Measurements from ENCODE around the gene RHEX. TPM values are rescaled to one million over a fixed set of nuclear protein-coding genes. Genes with fewer than 3 reads are reported as not detected.
A peak's percentile ranks its signal among the peaks of the same experiment; 100 is the strongest.

The RHEX gene
- total RNA-seq, 1 experiment from 2014 or later = 88.9 TPM

- no peaks in the 10 kb centered on the region for H3K27me3 Mint-ChIP-seq (ENCODE audit: unreplicated experiment)
- intact Hi-C loops (cut with micrococcal nuclease; ENCODE audit: unreplicated experiment) = no loop called here
- peaks cover 51% of the 10 kb centered on the region for H3K4me1 Mint-ChIP-seq (ENCODE audit: low read depth, unreplicated experiment)
- DNase-seq = no peak
- H3K27ac Mint-ChIP-seq (ENCODE audit: unreplicated experiment) = peak overlapping the region; percentile 55
- CTCF ChIA-PET = interaction anchor here (0.6 to 4.5 kb wide), 4 partner anchors 15 to 68 kb away, joined by 3 to 19 read pairs (median 4); no protein-coding TSS in a partner anchor
- BruUV-seq (replicated peaks) = no TSS peak
- TF ChIP-seq CTCF (IDR thresholded peaks at IDR 0.05; ENCODE audit: unreplicated experiment) = no peak
- no peaks in the 10 kb centered on the region for H3K9me3 Mint-ChIP-seq (ENCODE audit: low read depth, unreplicated experiment)
- H3K36me3 Mint-ChIP-seq (ENCODE audit: insufficient read depth, unreplicated experiment) = peaks cover 95% of the 10 kb centered on the region
- H3K4me3 Mint-ChIP-seq (ENCODE audit: low read depth, unreplicated experiment) = no peak overlapping the region
These were observed 17.8 kb downstream of the RHEX start for GRCh38 chr1:206070627-206071304.

- TF ChIP-seq CTCF (IDR thresholded peaks at IDR 0.05; ENCODE audit: unreplicated experiment) = peak; percentile 23
- Mint-ChIP-seq H3K27me3 (ENCODE audit: unreplicated experiment) (no peaks in the 10 kb centered on the region), H3K27ac (ENCODE audit: unreplicated experiment) (peak overlapping the region; percentile 78), H3K4me3 (ENCODE audit: low read depth, unreplicated experiment) (no peak overlapping the region), H3K36me3 (ENCODE audit: insufficient read depth, unreplicated experiment) (peaks cover 90% of the 10 kb centered on the region), H3K9me3 (ENCODE audit: low read depth, unreplicated experiment) (no peaks in the 10 kb centered on the region), H3K4me1 (ENCODE audit: low read depth, unreplicated experiment) (peaks cover 28% of the 10 kb centered on the region)
- CTCF ChIA-PET = interaction anchor here (0.7 kb wide), 1 partner anchor 66 kb away, joined by 5 read pairs; no protein-coding TSS in a partner anchor
- intact Hi-C loops (cut with micrococcal nuclease; ENCODE audit: unreplicated experiment) = no loop called here
- no peak for DNase-seq
- TSS peak; percentile 1 for BruUV-seq (replicated peaks)
These were observed 21.9 kb downstream of the RHEX start for GRCh38 chr1:206074839-206075238.

GRCh38 chr1:206075786-206076755, 23.1 kb downstream of the RHEX start:
- CTCF ChIA-PET = no interaction called here
- DNase-seq = no peak
- Mint-ChIP-seq H3K4me3 (ENCODE audit: low read depth, unreplicated experiment) (no peak overlapping the region), H3K4me1 (ENCODE audit: low read depth, unreplicated experiment) (peaks cover 18% of the 10 kb centered on the region), H3K9me3 (ENCODE audit: low read depth, unreplicated experiment) (no peaks in the 10 kb centered on the region), H3K27me3 (ENCODE audit: unreplicated experiment) (no peaks in the 10 kb centered on the region), H3K27ac (ENCODE audit: unreplicated experiment) (peak overlapping the region; percentile 78), H3K36me3 (ENCODE audit: insufficient read depth, unreplicated experiment) (peaks cover 90% of the 10 kb centered on the region)
- no peak for TF ChIP-seq CTCF (IDR thresholded peaks at IDR 0.05; ENCODE audit: unreplicated experiment)
- no TSS peak for BruUV-seq (replicated peaks)
- intact Hi-C loops (cut with micrococcal nuclease; ENCODE audit: unreplicated experiment) = no loop called here

- Mint-ChIP-seq H3K4me3 (ENCODE audit: low read depth, unreplicated experiment) (no peak overlapping the region), H3K9me3 (ENCODE audit: low read depth, unreplicated experiment) (no peaks in the 10 kb centered on the region), H3K27ac (ENCODE audit: unreplicated experiment) (no peak overlapping the region), H3K4me1 (ENCODE audit: low read depth, unreplicated experiment) (peaks cover 11% of the 10 kb centered on the region), H3K36me3 (ENCODE audit: insufficient read depth, unreplicated experiment) (peaks cover 79% of the 10 kb centered on the region), H3K27me3 (ENCODE audit: unreplicated experiment) (no peaks in the 10 kb centered on the region)
- BruUV-seq (replicated peaks) = no TSS peak
- CTCF ChIA-PET = no interaction called here
- DNase-seq = no peak
- intact Hi-C loops (cut with micrococcal nuclease; ENCODE audit: unreplicated experiment) = no loop called here
- TF ChIP-seq CTCF (IDR thresholded peaks at IDR 0.05; ENCODE audit: unreplicated experiment) = no peak
These were observed 26.2 kb downstream of the RHEX start for GRCh38 chr1:206079135-206079534.

Data from Calu3 (cell line).